RCC 7860 (cell line): ENCODE data around the gene IMMP2L.

Experiments used
- DNase-seq: peaks from one replicate; pipeline ENCODE4 v3.0.0-alpha.2; 2015; ENCODE audit warnings: low spot score
- FAIRE-seq: peaks from 2 replicates; lab custom pipeline; 2012; peaks lifted over from hg19 to GRCh38; lab: Jason Lieb, UNC

IMMP2L gene

DNA sequence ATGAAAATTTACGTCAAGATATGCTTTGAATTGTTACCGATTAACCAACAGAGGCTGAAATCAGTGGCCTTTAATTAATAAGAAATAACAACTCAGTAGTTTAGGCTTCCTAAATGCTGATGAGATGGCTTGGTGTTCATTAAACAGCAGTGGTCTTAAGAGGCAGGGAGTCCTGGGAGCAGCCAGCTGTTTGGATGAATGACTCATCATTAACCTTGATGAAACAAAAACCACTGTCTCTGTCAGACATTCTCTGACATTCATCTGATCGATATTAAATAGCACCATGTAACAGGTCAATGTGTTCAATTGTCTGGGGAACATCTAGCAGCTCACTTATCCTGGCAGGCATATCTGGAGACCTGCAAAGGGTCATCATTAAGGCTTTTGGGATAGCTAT is 705.6 kb downstream of the IMMP2L start:
- no peak for DNase-seq
- no peak for FAIRE-seq

DNA sequence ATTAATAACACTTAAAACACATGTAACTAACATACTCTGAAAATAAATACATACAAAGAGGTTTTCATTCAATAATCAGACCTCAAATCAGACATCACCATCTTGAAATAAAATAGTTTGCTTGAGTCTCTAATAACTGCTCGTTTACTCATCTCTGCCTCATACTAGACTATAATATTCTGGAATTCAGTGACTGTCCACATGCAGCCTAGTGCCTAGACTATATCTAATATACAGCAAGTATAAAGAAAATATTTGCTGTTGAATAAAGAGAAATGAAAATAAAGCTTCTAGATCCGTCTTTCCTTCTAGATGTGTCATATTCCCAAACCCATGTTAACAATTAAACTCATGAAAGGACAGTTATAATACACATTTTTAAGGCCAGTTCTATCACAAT is 707.6 kb downstream of the IMMP2L start:
- FAIRE-seq: no peak
- no peak for DNase-seq

DNA sequence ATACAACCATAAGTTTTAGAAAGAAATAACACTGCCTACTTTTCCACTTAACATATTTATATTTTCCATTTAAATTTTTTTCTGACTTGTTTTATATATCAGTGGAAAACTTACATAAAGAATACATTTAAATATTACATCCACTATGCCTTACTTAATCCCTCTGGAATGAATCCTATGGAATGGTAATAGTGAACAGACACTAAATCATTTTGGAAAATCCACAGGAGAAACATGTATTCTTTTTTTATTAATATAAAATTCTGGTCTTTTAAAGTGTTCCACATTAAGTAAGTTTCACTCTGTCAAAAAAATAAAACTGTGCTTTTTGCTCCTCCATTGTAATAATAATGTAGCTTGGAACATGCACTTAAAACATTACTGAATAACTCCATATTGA is 708.1 kb downstream of the IMMP2L start:
- FAIRE-seq (no peak), DNase-seq (no peak)

DNA sequence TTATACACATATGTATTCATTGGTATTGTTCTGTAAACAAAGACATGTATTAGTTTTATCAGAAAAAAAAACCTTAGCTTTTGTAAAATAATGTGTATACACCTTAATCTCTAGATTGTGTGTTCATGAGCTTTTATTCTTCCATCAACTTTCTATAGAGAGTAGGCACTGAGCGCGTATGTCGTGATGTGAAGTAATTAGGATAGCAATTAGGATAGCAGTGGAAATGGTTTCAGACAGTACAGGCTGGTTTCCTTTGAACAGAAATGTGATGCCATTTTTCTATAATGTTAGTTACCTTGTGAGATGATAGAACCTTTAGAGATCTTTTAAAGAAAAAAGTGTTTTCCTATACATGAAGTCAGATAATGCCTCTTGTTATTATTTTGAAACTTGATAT is 709.0 kb downstream of the IMMP2L start:
- FAIRE-seq (no peak), DNase-seq (no peak)

DNA sequence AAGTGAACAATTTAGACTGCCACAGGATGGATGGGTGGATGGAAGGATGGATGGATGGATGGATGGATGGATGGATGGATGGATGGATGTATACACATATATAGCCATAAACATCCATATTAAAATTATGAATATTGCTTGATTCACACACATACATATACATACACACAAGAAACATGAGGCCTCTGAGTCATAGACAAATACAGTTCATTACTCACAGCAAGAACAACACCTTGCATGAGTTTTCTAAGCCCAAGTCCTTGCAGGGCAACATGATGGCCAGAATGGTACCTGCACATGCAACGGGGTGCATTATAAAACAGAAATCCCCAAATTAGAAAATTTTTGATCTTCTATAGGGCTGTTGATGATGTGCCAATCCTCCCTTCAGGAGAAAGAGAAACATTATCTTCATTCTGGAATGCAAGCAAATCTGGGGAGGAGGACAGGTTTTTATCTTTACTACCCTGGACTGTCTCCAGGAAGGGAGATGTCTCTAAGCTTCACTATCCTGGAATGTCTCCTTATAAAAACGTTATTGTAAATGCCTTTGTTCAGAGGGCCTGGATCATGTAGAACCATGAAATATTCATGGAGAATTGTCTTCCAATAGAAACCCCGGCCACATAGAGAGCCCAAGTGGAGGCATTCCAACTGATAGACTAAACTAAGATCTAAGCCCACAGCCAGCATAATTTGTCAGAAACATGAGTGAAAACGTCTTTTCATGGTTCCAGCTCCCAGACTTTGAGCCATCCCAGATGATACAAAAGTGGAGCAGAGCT is 709.9 kb downstream of the IMMP2L start:
- FAIRE-seq: no peak
- no peak for DNase-seq

DNA sequence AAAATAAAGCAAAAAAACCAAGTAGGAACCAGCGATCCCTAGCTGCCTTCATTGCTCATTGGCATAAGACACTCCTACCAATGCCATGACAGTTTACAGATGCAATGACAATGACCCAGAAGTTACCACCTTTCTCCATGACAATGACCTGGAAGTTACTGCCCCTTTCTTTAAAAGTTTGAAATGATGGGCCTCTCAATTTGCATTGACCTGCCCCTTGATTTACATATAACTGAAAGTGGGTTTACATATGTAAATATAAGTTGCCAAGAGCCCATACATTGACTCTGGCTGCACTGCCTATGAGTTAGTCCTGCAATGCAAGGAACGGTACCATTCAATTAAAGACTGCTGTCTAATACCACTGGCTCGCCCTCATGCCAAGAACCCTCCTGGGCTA is 712.1 kb downstream of the IMMP2L start:
- FAIRE-seq (no peak), DNase-seq (no peak)

DNA sequence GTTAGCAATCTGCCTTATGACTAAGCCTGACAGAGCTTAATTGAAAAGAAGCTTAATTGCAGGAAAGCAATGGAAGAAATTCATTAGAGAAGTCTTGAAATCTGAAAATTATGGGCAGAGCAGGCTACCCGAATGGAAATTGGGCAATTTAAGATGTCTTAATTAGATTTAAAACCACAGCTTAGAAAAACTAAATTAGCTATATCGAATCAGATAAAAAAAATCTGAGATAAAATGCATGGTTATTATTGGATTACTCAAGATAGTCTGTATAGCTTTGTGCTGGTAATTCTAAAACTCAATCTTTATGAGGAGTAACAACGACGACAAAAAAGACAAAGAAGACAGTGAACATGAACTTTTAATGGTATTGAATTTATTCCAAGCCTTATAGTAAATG is 719.5 kb downstream of the IMMP2L start:
- no peak for DNase-seq
- FAIRE-seq: no peak

DNA sequence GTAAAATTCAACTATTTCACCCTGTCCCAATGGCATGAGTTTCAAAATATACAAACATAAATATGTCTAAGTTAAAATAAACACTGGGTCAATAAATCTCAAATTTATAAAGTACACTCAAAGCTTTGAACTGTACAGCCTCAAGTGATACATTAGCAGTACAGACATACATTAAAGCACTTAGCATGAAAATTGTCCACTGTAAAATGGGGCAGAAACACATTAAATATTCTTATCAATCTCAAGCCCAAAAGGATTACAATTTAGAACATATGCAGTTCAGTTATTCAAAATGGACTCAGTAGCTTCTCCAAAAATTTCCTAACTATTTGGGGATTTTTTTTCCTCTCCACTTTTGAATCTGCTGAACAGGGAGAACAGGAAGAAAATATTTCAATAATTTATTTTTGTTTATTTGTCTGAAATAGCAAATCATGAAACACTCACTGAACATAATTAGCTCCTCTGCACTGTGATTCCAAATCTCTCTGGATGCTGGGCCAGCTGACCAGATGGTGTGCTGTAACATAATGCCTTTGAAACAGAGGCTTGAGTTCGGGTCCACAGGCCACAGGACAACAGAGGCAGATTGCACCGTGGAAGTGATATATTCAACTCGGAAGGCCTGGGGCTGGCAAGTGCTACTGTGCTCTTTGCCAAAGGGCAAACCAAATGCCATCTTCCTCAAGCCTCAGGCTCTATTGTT is 720.3 kb downstream of the IMMP2L start:
- no peak for DNase-seq
- FAIRE-seq: no peak

DNA sequence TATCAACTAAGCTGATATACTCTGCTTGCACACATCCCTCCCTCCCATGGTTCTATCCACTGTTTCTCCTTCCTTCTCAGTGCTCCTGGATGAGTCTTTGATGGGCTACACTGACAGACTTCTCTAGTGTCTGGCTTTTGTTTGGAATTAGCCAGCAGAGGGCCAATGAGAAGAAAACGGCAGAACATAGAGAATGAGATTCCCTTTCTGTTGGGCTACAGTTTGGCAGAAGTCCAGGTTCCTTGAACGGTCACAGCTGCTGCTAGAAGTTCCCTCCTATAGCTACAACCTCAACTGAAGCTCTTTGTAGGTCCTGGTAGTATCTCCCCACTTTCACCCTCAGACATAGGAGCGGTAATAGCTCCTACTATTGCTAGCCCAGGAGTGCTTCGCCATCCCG is 722.4 kb downstream of the IMMP2L start:
- DNase-seq: no peak

DNA sequence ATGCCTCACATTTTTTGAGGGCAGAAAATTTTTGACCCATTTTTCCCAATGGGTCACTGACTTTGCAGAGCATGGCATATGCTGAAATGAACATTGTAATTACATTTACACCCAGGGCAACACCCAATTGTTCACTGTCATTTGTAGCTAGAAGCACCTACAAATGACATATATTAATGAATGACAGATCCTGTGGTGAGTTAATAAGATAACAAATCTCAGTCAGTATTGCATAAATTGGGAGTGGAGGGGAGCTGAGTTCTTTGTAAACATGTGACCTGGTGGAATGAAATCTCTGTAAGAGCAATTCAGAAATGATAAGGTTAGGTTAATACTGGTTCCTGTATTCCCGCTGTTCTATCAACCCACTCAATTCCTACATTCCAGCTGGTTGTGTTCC is 726.4 kb downstream of the IMMP2L start:
- no peak for FAIRE-seq

More for the DNA sequence above, 722.4 kb downstream of the IMMP2L start:
- no peak for FAIRE-seq

DNA sequence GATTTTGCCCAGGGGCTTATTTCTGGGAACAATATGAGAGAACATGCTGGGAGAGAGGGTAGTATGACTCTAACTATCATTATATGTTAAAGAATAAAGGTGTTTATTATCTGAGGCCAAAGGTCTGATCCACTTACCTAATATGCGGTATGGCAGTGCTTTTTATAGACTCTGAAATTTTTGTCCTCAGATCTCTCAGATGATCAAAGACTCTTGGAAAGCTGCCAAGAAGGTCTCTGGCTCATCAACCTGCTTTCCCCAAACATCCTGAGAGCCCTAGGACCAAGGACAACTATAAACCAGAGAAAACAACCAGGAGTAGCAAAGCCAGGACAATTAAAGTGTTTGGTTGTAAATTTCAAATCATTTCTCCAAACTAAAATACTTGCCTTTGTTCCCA is 727.1 kb downstream of the IMMP2L start:
- no peak for FAIRE-seq
- DNase-seq: no peak

More for the DNA sequence above, 726.4 kb downstream of the IMMP2L start:
- DNase-seq: no peak

DNA sequence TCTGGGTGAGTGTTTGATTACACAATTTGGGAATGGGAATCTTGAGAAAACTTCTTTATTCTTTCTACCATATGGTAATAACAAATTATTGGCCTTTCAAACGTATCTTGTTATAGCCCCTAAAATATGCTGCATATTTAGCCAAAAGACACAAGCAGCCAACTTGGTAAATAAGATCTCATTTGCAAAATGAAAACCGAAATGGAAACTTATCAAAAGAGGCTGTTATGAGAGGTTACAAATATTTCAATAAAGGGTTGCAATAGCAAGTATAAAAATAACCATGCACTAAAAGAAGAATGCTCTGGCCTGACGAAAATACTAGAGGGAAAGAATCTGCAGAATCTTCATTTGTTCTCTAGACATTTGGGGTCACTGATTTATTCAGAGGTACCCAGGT is 730.9 kb downstream of the IMMP2L start:
- DNase-seq: no peak
- no peak for FAIRE-seq

DNA sequence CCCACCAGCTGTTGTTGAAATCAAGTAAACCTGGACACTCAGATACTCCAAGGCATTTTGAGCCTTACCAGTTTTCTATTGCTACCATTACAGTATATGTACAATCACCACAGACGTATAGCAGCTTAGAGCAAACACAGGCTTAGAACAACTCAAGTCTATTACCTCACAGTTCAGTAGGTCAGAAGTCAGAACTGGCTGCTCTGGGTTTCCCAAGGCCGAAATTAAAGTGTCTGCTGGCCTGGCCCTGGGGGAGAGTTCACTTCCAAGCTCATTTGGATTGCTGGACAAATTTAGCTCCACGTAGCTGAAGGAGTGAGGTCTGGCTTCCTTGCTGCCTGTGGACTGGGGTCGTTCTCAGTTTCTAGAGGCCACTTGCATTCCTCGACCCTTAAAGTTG is 731.5 kb downstream of the IMMP2L start:
- no peak for FAIRE-seq
- DNase-seq: no peak

DNA sequence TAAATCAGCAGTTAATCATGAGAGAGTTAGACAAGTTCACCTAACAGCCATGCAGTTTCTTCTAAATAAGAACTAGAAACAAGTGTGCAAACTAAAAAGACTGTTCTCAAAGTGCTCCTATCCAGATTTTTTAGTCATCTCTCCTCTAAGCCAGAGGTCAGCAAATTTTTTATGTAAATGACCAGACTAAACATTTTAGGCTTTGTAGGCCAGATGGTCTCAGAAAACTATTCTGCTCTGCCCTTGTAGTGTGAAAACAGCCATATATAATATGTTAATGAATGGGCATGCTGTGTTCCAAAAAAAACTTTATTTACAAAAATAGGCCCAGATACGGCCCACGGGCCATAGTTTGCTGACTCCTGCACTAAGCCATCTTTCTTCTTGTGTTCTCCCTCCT is 734.4 kb downstream of the IMMP2L start:
- DNase-seq (no peak), FAIRE-seq (no peak)

DNA sequence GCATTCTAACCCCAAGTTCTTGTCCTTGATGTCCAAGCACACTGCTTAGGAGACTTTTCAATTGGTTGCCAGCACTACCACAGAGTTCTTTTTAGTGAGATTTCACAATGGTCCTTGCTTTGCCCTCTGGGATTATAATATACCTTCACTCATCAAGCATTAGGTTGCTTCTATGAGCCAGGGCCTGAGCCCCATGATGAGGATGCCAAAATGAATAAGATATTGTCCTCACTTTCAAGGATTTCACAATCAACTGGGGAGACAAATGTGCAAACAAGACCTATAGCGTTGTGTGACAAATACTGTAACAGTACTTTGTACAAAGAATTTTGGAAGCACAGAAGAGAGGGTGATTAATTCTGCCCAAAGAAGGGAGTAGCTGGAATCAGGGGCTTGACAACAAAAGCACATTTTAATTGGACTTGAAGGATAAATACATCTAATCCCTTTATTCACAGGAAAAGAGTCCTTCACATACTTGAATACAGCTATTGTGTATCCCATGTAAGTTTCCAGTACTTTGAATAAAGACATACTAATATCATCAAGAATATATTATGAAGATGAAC is 734.9 kb downstream of the IMMP2L start:
- FAIRE-seq (no peak), DNase-seq (no peak)

DNA sequence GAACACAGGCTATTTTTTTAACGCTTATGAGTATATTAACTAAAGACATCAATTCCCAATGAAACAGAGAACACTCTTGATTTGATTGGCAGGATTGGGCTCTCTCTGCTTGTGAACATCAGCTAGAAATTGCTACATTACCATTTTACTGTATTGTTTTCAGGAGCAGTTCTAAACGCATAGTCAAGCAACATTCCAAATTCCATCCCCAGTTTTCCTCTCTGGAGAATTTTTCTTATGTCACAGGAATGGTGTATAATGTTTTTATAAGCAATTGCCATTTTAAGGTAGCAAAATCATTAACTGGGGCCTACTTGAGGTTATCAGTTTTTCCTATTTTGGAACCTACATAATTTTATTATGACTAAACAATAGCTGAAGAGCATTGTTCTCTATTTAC is 748.3 kb downstream of the IMMP2L start:
- DNase-seq: no peak
- no peak for FAIRE-seq

DNA sequence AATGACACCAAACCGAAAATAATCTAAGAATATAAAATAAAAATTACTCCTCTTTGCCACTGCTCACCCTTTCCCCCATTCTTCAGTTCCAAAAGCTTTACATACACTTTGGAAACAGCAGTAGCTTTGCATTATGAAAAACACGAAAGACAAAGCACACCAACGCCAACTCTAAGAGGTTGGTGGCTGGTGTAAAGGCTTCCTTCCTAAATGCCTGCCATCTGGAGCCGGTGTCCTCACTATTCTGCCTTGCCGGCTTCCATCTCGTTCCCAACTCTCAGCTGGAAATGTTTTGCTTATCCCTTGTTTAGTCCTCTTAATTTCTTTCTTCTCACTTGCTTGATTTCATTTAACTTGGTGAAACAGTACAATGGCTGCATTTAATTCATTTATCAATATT is 752.5 kb downstream of the IMMP2L start:
- DNase-seq (no peak), FAIRE-seq (no peak)

DNA sequence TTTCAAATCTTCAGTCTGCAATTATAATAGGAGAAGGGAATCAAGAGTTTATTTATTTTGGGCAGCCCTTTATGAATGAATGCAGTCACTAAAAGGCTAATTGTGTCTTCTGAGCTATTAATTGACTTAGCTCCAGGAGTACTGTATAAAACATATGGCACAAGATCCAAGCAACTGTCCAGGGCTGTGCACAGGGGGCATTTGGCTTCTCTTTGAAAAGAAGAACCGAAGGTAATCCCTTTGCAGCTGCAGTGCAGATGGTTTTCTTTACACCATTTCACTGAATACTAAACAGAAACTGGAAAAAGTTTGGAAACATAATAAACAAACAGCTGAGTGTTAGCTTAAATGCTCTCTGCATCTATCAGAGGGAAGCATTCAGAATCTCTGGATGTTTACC is 753.9 kb downstream of the IMMP2L start:
- FAIRE-seq (no peak), DNase-seq (no peak)

DNA sequence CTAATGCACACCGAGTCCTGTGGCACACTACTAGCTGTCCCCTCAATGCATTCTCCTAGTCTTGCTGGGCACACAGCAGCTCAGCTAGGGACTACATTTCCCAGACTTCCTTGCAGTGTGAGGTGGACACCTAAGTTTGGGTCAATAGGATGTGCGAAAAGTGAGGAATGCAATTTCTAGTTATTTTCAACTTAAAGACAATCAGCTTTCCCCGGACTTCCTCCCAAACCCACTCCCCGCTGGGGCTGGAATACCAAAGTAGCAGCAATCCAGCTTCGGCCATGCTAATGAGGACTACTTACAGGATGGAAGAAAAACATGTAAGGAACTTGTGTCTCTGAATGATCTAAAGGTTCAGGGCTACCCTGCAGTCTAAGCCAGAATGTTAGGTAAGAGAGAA is 757.8 kb downstream of the IMMP2L start:
- no peak for FAIRE-seq
- no peak for DNase-seq

DNA sequence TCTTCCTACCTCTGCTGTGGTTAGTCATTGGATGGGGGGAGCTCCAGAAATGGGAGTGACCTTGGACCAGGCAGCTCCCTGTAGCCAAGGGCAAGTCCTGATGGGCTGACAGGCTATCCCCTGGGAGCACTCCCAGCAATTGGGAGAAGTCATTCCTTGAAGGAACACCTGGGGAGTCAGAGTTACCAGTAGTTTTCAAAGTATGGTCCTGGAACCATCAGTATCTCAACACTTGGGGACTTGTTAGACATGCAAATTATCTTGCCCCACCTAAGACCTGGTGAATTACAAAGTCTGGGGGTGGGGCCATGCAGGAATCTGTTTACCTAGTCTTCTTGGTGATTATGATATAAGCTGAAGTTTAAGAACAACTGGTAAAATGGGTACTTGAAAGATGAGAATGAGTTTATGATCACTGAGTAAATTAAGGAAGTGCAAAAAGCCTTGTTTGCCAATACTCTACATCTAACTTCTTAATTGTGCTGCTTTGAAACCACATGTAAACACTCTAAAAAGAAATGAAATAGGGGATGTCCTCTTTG is 758.6 kb downstream of the IMMP2L start:
- FAIRE-seq (no peak), DNase-seq (no peak)

DNA sequence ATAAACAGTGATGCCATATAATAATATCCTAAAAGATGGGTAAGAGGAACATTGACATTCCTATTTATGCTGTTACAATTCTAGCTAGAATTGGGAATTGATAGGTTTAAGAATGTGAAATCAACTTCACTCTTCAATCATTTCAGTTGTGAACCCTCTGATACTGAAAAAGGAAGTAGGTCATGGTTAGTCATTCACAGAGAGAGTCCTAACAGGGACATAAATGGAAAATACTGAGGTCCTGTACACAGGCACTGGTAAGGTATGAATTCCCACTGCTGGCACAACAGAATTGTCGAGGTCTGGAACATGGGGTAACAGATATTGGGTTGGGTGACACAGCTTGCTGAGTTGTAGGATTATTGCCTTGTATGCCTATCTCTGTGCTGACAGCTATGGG is 760.8 kb downstream of the IMMP2L start:
- DNase-seq (no peak), FAIRE-seq (no peak)

DNA sequence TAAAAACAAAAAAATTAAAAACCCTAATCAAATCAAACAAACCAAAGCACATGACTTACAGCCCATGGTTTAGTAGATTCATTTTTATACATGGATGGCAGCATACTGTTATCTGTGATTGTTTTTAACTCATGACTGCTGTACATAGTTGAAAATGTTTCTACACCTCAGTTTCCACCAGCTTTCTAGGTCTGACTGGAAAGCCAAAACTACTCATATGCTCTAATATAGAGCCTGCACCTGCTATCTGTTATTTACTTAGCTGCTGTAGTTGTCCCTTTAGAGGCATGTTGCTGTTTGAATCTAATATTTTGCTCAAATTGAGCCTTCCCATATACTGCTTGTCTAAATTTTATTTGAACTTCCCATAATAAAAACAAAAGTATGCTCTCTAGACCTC is 761.3 kb downstream of the IMMP2L start:
- no peak for DNase-seq
- FAIRE-seq: no peak
